ENCODE data around the gene ARHGEF10L.

The ARHGEF10L gene

GRCh38 chr1:17673329-17674072, 134.0 kb downstream of the ARHGEF10L start:
- no peak for TF ChIP-seq CTCF (IDR thresholded peaks at IDR 0.05; ENCODE audit: insufficient read depth, low read depth, low read length, missing control alignments)
- no peak for DNase-seq (ENCODE audit: low read depth)
- no peak overlapping the region for H3K4me3 ChIP-seq (ENCODE audit: low read length)

- no peak overlapping the region for H3K4me3 ChIP-seq (ENCODE audit: low read length)
- no peak for TF ChIP-seq CTCF (IDR thresholded peaks at IDR 0.05; ENCODE audit: insufficient read depth, low read depth, low read length, missing control alignments)
- DNase-seq (ENCODE audit: low read depth) = peak; percentile 6
Measured at GRCh38 chr1:17674726-17675500, 135.4 kb downstream of the ARHGEF10L start.

- no peak for DNase-seq (ENCODE audit: low read depth)
- TF ChIP-seq CTCF (IDR thresholded peaks at IDR 0.05; ENCODE audit: insufficient read depth, low read depth, low read length, missing control alignments) = no peak
- H3K4me3 ChIP-seq (ENCODE audit: low read length) = no peak overlapping the region
Measured at GRCh38 chr1:17675744-17676143, 136.2 kb downstream of the ARHGEF10L start.

GRCh38 chr1:17676387-17677060, 137.0 kb downstream of the ARHGEF10L start:
- no peak for DNase-seq (ENCODE audit: low read depth)
- TF ChIP-seq CTCF (IDR thresholded peaks at IDR 0.05; ENCODE audit: insufficient read depth, low read depth, low read length, missing control alignments) = no peak
- no peak overlapping the region for H3K4me3 ChIP-seq (ENCODE audit: low read length)

- DNase-seq (ENCODE audit: low read depth) = no peak
- no peak overlapping the region for H3K4me3 ChIP-seq (ENCODE audit: low read length)
- no peak for TF ChIP-seq CTCF (IDR thresholded peaks at IDR 0.05; ENCODE audit: insufficient read depth, low read depth, low read length, missing control alignments)
Measured at GRCh38 chr1:17678011-17678410, 138.5 kb downstream of the ARHGEF10L start.

GRCh38 chr1:17679856-17680255, 140.4 kb downstream of the ARHGEF10L start:
- no peak for DNase-seq (ENCODE audit: low read depth)
- H3K4me3 ChIP-seq (ENCODE audit: low read length) = no peak overlapping the region
- TF ChIP-seq CTCF (IDR thresholded peaks at IDR 0.05; ENCODE audit: insufficient read depth, low read depth, low read length, missing control alignments) = no peak

Measured in epithelial cell of esophagus (primary cell).